Activated T-cell treated with anti-CD3 and anti-CD28 coated beads, Interleukin-2, amount 50 U/mL, for 24 hours (primary cell): ENCODE measurements around the gene SLIT1.
"Not testable (repeated sequence)": the region's sequence is repeated elsewhere in the genome, so short reads cannot be mapped to it uniquely, and the experiment has no call there.

Experiments
- DNase-seq: peaks from one replicate; pipeline ENCODE4 v3.0.0-alpha.2; 2020
- H3K27ac Mint-ChIP-seq: 2 replicates; pipeline ENCODE4 v1.8.0; 2020; ENCODE audit warnings: mild to moderate bottlenecking, mixed read lengths
- H3K27me3 Mint-ChIP-seq: 2 replicates; pipeline ENCODE4 v1.8.0; 2020; ENCODE audit warnings: mixed read lengths
- H3K36me3 Mint-ChIP-seq: 2 replicates; pipeline ENCODE4 v1.8.0; 2020; ENCODE audit warnings: low read depth, mixed read lengths
- H3K4me1 Mint-ChIP-seq: 2 replicates; pipeline ENCODE4 v1.8.0; 2020; ENCODE audit warnings: low read depth, mixed read lengths
- H3K4me3 Mint-ChIP-seq: 2 replicates; pipeline ENCODE4 v1.8.0; 2020; ENCODE audit warnings: mild to moderate bottlenecking, moderate library complexity, mixed read lengths
- H3K9me3 Mint-ChIP-seq: 2 replicates; pipeline ENCODE4 v1.8.0; 2020; ENCODE audit warnings: mixed read lengths

SLIT1 gene

GRCh38 chr10:97089209-97089870 is 96.4 kb downstream of the SLIT1 start:
- no peaks in the 10 kb centered on the region for H3K36me3 Mint-ChIP-seq
- no peak overlapping the region for H3K4me3 Mint-ChIP-seq
- H3K27ac Mint-ChIP-seq, result no peak overlapping the region
- no peak for DNase-seq
- H3K27me3 Mint-ChIP-seq, result peaks cover 31% of the 10 kb centered on the region
- no peaks in the 10 kb centered on the region for H3K9me3 Mint-ChIP-seq
- H3K4me1 Mint-ChIP-seq, result no peaks in the 10 kb centered on the region

GRCh38 chr10:97087296-97087695 is 98.5 kb downstream of the SLIT1 start:
- Mint-ChIP-seq H3K27ac (no peak overlapping the region), H3K27me3 (peaks cover 42% of the 10 kb centered on the region), H3K36me3 (no peaks in the 10 kb centered on the region), H3K4me3 (no peak overlapping the region), H3K9me3 (no peaks in the 10 kb centered on the region), H3K4me1 (no peaks in the 10 kb centered on the region)
- no peak for DNase-seq

- H3K27ac Mint-ChIP-seq, result no peak overlapping the region
- peaks cover 49% of the 10 kb centered on the region for H3K27me3 Mint-ChIP-seq
- H3K4me1 Mint-ChIP-seq, result no peaks in the 10 kb centered on the region
- no peaks in the 10 kb centered on the region for H3K9me3 Mint-ChIP-seq
- DNase-seq, result no peak
- no peaks in the 10 kb centered on the region for H3K36me3 Mint-ChIP-seq
- no peak overlapping the region for H3K4me3 Mint-ChIP-seq
These were observed 99.2 kb downstream of the SLIT1 start for GRCh38 chr10:97086530-97086929.

GRCh38 chr10:97083228-97083829 is 102.4 kb downstream of the SLIT1 start:
- Mint-ChIP-seq H3K4me1 (no peaks in the 10 kb centered on the region), H3K9me3 (no peaks in the 10 kb centered on the region), H3K4me3 (no peak overlapping the region), H3K27me3 (peaks cover 48% of the 10 kb centered on the region), H3K36me3 (no peaks in the 10 kb centered on the region), H3K27ac (no peak overlapping the region)
- DNase-seq, result no peak

- not testable (repeated sequence) for H3K4me1 Mint-ChIP-seq, H3K4me3 Mint-ChIP-seq, DNase-seq, H3K9me3 Mint-ChIP-seq, H3K36me3 Mint-ChIP-seq, H3K27ac Mint-ChIP-seq
- peaks cover 45% of the 10 kb centered on the region for H3K27me3 Mint-ChIP-seq
These were observed 103.2 kb downstream of the SLIT1 start for GRCh38 chr10:97082575-97082974.

- peaks cover 39% of the 10 kb centered on the region for H3K27me3 Mint-ChIP-seq
- H3K4me3 Mint-ChIP-seq, result no peak overlapping the region
- H3K4me1 Mint-ChIP-seq, result no peaks in the 10 kb centered on the region
- peak; percentile 73 for DNase-seq
- no peaks in the 10 kb centered on the region for H3K9me3 Mint-ChIP-seq
- H3K36me3 Mint-ChIP-seq, result no peaks in the 10 kb centered on the region
- H3K27ac Mint-ChIP-seq, result no peak overlapping the region
These were observed 104.0 kb downstream of the SLIT1 start for GRCh38 chr10:97081621-97082235.

GRCh38 chr10:97080051-97080776 is 105.5 kb downstream of the SLIT1 start:
- H3K9me3 Mint-ChIP-seq, result no peaks in the 10 kb centered on the region
- H3K4me1 Mint-ChIP-seq, result no peaks in the 10 kb centered on the region
- no peaks in the 10 kb centered on the region for H3K36me3 Mint-ChIP-seq
- no peak overlapping the region for H3K4me3 Mint-ChIP-seq
- H3K27ac Mint-ChIP-seq, result no peak overlapping the region
- no peak for DNase-seq
- peaks cover 36% of the 10 kb centered on the region for H3K27me3 Mint-ChIP-seq

GRCh38 chr10:97079448-97079847 is 106.3 kb downstream of the SLIT1 start:
- no peaks in the 10 kb centered on the region for H3K9me3 Mint-ChIP-seq
- peaks cover 36% of the 10 kb centered on the region for H3K27me3 Mint-ChIP-seq

GRCh38 chr10:97078938-97079445 is 106.8 kb downstream of the SLIT1 start:
- Mint-ChIP-seq H3K27me3 (peaks cover 36% of the 10 kb centered on the region), H3K9me3 (no peaks in the 10 kb centered on the region), H3K4me1 (no peaks in the 10 kb centered on the region), H3K4me3 (no peak overlapping the region), H3K27ac (no peak overlapping the region), H3K36me3 (no peaks in the 10 kb centered on the region)
- no peak for DNase-seq

More at GRCh38 chr10:97079448-97079847, 106.3 kb downstream of the SLIT1 start:
- no peak overlapping the region for H3K4me3 Mint-ChIP-seq
- DNase-seq, result no peak
- H3K27ac Mint-ChIP-seq, result no peak overlapping the region
- no peaks in the 10 kb centered on the region for H3K36me3 Mint-ChIP-seq
- no peaks in the 10 kb centered on the region for H3K4me1 Mint-ChIP-seq

GRCh38 chr10:97078261-97078937 is 107.4 kb downstream of the SLIT1 start:
- no peak for DNase-seq
- Mint-ChIP-seq H3K27ac (no peak overlapping the region), H3K4me3 (no peak overlapping the region), H3K9me3 (no peaks in the 10 kb centered on the region), H3K27me3 (peaks cover 35% of the 10 kb centered on the region), H3K36me3 (no peaks in the 10 kb centered on the region), H3K4me1 (no peaks in the 10 kb centered on the region)

GRCh38 chr10:97076781-97077180 is 109.0 kb downstream of the SLIT1 start:
- Mint-ChIP-seq H3K27me3 (peaks cover 36% of the 10 kb centered on the region), H3K4me1 (no peaks in the 10 kb centered on the region), H3K4me3 (no peak overlapping the region), H3K36me3 (no peaks in the 10 kb centered on the region), H3K27ac (no peak overlapping the region), H3K9me3 (no peaks in the 10 kb centered on the region)
- no peak for DNase-seq

GRCh38 chr10:97075961-97076525 is 109.7 kb downstream of the SLIT1 start:
- Mint-ChIP-seq H3K27me3 (peaks cover 34% of the 10 kb centered on the region), H3K36me3 (no peaks in the 10 kb centered on the region), H3K9me3 (no peaks in the 10 kb centered on the region), H3K27ac (no peak overlapping the region), H3K4me3 (no peak overlapping the region), H3K4me1 (no peaks in the 10 kb centered on the region)
- no peak for DNase-seq

GRCh38 chr10:97075421-97075820 is 110.3 kb downstream of the SLIT1 start:
- Mint-ChIP-seq H3K36me3 (no peaks in the 10 kb centered on the region), H3K4me1 (no peaks in the 10 kb centered on the region), H3K4me3 (no peak overlapping the region), H3K27ac (no peak overlapping the region), H3K27me3 (peaks cover 32% of the 10 kb centered on the region), H3K9me3 (no peaks in the 10 kb centered on the region)
- DNase-seq, result no peak
